ENCODE measurements around the gene ARID3C.

GRCh38 chr9:34628656-34629490, at the start of gene ARID3C:
- TF ChIP-seq JUN (IDR thresholded peaks at IDR 0.05), result no peak
- TF ChIP-seq, protein P1, sequence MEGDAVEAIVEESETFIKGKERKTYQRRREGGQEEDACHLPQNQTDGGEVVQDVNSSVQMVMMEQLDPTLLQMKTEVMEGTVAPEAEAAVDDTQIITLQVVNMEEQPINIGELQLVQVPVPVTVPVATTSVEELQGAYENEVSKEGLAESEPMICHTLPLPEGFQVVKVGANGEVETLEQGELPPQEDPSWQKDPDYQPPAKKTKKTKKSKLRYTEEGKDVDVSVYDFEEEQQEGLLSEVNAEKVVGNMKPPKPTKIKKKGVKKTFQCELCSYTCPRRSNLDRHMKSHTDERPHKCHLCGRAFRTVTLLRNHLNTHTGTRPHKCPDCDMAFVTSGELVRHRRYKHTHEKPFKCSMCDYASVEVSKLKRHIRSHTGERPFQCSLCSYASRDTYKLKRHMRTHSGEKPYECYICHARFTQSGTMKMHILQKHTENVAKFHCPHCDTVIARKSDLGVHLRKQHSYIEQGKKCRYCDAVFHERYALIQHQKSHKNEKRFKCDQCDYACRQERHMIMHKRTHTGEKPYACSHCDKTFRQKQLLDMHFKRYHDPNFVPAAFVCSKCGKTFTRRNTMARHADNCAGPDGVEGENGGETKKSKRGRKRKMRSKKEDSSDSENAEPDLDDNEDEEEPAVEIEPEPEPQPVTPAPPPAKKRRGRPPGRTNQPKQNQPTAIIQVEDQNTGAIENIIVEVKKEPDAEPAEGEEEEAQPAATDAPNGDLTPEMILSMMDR (IDR thresholded peaks at IDR 0.05), result no peak
- TF ChIP-seq MAX (IDR thresholded peaks at IDR 0.05), result no peak
- no peak for TF ChIP-seq RARB (CRISPR knock-in tag; IDR thresholded peaks at IDR 0.05)
- no peak for TF ChIP-seq MYC (IDR thresholded peaks at IDR 0.05; ENCODE audit: borderline replicate concordance, low read length)
- no peak for TF ChIP-seq RAD21 (conservative IDR thresholded peaks at IDR 0.05 in 1 of 2, IDR thresholded peaks at IDR 0.05 in 1 of 2)
- TF ChIP-seq, protein P2, sequence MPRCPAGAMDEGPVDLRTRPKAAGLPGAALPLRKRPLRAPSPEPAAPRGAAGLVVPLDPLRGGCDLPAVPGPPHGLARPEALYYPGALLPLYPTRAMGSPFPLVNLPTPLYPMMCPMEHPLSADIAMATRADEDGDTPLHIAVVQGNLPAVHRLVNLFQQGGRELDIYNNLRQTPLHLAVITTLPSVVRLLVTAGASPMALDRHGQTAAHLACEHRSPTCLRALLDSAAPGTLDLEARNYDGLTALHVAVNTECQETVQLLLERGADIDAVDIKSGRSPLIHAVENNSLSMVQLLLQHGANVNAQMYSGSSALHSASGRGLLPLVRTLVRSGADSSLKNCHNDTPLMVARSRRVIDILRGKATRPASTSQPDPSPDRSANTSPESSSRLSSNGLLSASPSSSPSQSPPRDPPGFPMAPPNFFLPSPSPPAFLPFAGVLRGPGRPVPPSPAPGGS (IDR thresholded peaks at IDR 0.05), result no peak
- TF ChIP-seq POLR2A (IDR thresholded peaks at IDR 0.05; ENCODE audit: low read length), result no peak
- TF ChIP-seq PHF8 (IDR thresholded peaks at IDR 0.05; ENCODE audit: borderline replicate concordance, low read depth), result no peak
- no peak for TF ChIP-seq POLR2AphosphoS2 (conservative IDR thresholded peaks at IDR 0.05; ENCODE audit: low read length)
- no peak for TF ChIP-seq SMC3 (IDR thresholded peaks at IDR 0.05)
- no peak for TF ChIP-seq MAZ (IDR thresholded peaks at IDR 0.05; ENCODE audit: borderline replicate concordance, low read depth, low read length)
- TF ChIP-seq, protein P3, sequence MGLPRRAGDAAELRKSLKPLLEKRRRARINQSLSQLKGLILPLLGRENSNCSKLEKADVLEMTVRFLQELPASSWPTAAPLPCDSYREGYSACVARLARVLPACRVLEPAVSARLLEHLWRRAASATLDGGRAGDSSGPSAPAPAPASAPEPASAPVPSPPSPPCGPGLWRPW (IDR thresholded peaks at IDR 0.05), result no peak
- TF ChIP-seq KDM1A (IDR thresholded peaks at IDR 0.05; ENCODE audit: low read depth), result no peak

All from A549 (cell line).